AG04449 (cell line): ENCODE measurements around the gene BCR.

Experiments used
- CTCF ChIA-PET: fragments of 350-600 bp; formaldehyde crosslinking; extraction: SDS; loops from one replicate; lab custom pipeline; 2021; ENCODE audit warnings: antibody characterized with exemption; lab: Yijun Ruan, JAX
- POLR2A ChIA-PET: fragments of 400-600, 350-600 bp; formaldehyde crosslinking; extraction: SDS; loops from one replicate; lab custom pipeline; 2020; ENCODE audit warnings: antibody characterized with exemption, inconsistent platforms; lab: Yijun Ruan, JAX
- DNase-seq: peaks from one replicate; pipeline ENCODE4 v3.0.0-alpha.2; 2010; ENCODE audit warnings: low read depth, low spot score
- H3K4me3 ChIP-seq: 2 replicates; pipeline ENCODE4 v1.5.1; 2011; ENCODE audit warnings: low read depth, mild to moderate bottlenecking, control low read depth, low read length
- TF ChIP-seq, protein P1 (sequence below): IDR thresholded peaks from one replicate; pipeline ENCODE4 v1.5.1; 2011; ENCODE audit warnings: mild to moderate bottlenecking, moderate library complexity, low read length, control low read depth, inconsistent platforms; ENCODE audit not compliant: insufficient read depth; ENCODE audit errors: missing control alignments

The BCR gene

DNA sequence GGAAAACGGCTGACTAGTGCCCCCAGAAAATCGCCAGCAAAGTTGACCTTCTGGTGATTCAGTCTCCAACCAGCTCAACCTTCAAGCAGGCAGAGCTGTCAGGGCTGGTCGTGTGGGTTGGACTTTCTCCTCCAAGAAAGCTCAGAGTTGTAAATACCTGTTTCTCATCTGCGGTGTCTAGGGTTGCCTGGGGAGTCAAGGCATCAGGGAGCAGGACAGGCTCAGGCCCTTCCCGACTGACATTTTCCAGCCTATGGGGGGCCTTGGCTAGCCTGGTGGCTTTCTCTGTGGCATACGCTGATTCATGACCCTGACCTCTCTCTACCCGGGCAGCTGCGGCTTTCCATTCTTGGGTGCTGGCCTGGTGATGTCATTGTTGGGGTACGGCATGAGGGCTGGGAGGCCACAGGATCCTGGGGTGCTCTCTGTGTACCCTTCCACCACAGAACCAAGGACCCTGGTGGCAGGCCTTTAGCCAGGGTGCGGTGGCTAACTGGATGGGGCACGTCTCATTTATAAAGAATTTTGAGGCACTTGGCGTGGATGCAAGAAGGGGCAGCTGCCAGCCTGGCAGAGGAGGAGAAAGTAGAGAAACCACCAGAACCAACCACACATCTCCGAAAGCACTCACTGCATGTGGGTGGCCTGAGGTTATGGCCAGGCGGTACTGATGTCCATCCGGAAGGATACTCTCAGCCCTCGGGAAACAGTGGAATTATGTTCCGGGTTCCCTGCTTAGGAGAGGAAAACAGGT lies 64.9 kb downstream of the BCR start:
- DNase-seq: no peak
- CTCF ChIA-PET: no interaction called here
- TF ChIP-seq, protein P1, sequence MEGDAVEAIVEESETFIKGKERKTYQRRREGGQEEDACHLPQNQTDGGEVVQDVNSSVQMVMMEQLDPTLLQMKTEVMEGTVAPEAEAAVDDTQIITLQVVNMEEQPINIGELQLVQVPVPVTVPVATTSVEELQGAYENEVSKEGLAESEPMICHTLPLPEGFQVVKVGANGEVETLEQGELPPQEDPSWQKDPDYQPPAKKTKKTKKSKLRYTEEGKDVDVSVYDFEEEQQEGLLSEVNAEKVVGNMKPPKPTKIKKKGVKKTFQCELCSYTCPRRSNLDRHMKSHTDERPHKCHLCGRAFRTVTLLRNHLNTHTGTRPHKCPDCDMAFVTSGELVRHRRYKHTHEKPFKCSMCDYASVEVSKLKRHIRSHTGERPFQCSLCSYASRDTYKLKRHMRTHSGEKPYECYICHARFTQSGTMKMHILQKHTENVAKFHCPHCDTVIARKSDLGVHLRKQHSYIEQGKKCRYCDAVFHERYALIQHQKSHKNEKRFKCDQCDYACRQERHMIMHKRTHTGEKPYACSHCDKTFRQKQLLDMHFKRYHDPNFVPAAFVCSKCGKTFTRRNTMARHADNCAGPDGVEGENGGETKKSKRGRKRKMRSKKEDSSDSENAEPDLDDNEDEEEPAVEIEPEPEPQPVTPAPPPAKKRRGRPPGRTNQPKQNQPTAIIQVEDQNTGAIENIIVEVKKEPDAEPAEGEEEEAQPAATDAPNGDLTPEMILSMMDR: no peak
- H3K4me3 ChIP-seq: no peak overlapping the region
- POLR2A ChIA-PET: no interaction called here

DNA sequence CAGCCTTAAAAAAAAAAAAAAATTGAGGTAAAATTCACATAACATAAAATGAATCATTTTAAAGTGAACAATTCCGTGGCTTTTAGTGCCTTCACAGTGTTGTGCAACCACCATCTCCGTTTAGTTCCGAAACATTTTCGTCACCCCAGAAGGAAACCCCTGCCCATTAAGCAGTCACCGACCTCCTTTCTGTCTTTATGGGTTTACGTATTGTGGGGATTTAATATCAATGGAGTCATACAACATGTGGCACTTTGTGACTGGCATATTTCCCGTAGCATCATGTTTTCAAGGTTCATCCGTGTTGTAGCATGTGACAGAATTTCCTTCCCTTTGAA lies 65.5 kb downstream of the BCR start:
- CTCF ChIA-PET: interaction anchor here (1.2 kb wide), 1 partner anchor 67 kb away, joined by 3 read pairs; no protein-coding TSS in a partner anchor
- TF ChIP-seq, protein P1: no peak
- no peak for DNase-seq
- no peak overlapping the region for H3K4me3 ChIP-seq
- POLR2A ChIA-PET: no interaction called here

DNA sequence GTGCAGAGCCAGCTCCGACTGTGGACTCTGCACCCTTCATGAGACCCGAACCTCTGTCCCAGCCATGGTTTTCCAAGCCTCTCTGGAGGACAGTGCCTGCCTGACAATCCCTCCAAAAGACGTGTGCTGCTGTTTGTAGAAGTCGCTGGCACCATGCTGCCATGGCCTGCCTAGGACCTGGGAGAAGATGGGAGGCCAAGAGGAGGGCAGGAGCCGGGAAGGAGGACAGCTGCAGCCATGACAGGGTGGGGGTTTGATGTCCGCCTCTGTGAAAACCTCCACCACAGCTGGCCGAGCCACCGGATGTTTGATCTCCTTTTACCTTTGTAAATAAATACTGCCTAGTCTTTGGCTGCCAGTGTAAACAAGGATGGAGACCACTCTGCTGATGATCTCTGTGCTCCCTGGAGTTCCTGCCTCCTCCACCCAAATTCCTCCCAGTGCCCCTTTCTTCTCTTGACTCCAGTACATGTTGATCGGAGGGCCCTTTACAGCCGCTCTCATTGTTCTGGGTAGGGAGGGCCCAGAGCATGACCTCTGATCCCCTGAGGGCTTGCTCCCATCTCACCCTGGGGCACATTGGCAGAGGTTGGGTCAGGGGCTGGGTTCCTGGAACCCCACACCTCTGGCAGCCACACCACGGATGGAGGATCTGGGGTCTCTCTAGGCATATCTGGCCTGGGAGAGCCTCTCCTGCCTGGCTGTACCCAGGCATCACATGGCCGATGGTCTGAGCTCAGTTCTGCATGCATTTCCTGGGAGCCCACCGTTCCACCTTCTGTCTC lies 66.9 kb downstream of the BCR start:
- no peak overlapping the region for H3K4me3 ChIP-seq
- TF ChIP-seq, protein P1: no peak
- no peak for DNase-seq
- CTCF ChIA-PET: interaction anchor here (1.0 to 1.2 kb wide), 2 partner anchors 69 to 73 kb away, joined by 3 read pairs; no protein-coding TSS in a partner anchor
- POLR2A ChIA-PET: no interaction called here

DNA sequence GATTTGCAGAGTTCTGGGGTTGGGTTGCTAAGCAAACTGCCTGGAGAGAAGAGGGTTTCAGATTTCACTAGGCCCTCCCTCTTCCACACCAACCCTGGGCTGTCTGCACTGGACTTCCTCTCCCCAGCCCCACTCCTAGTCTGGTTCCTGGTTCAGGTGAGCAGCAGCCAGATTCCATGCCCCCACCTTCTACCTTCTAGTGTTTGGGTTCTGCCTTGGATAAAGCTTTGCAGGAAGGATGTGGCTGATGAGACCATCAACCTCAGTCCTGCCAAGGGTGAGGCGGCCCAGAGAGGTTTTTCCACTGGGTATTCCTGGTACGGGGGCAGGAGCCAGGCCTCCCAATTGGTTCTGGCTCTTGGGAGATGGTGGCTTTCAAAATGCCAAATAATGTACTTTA lies 68.3 kb downstream of the BCR start:
- ChIA-PET CTCF (interaction anchor here (1.3 kb wide), 1 partner anchor 22 kb away, joined by 4 read pairs; no protein-coding TSS in a partner anchor), POLR2A (no interaction called here)
- no peak for DNase-seq
- TF ChIP-seq, protein P1: no peak
- H3K4me3 ChIP-seq: no peak overlapping the region

DNA sequence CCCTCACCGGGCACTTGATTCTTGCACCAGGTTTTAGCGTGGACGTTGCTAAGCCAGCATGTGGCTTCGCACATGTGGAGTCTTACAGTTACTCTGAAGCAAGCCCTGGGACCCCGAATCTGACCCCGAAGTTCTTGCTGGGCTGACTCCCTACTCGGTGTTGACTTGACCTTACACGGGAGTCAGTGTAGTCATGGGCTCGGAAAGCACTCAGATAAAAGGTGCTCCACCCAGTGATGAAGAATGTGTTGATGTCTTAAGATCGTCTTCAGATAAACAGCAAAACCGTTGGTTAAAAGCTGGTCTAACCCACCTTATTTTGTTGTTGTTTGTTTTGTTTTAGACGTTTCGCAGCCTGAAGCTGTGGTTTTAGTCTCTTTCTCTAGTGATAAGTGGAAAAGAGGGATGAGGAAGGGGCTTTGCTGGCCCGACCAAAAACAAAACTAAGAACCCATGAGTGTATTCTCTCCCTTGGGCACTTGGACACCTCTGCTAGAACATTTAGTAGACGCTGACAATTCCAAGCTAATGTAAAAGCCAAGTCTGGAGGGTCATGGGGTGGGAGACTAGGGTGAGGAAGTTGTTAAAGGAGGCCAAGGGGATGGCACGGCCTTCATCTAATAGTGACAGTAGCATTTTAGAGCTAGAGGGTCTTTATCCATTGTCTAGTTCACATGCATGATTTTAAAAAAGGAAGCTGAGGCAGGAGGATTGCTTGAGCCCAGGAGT lies 69.9 kb downstream of the BCR start:
- TF ChIP-seq, protein P1: no peak
- POLR2A ChIA-PET: no interaction called here

More for the DNA sequence above, 69.9 kb downstream of the BCR start:
- no peak overlapping the region for H3K4me3 ChIP-seq
- CTCF ChIA-PET: interaction anchor here (0.9 to 1.5 kb wide), 6 partner anchors 10 to 134 kb away, joined by 4 to 7 read pairs (median 4); partner anchors contain the start of gene BCR
- DNase-seq: no peak
